ENCODE data around the gene TMEM229A. TPM values are rescaled to one million over a fixed set of nuclear protein-coding genes. Genes with fewer than 3 reads are reported as not detected.

Gene TMEM229A
- total and polyA plus RNA-seq, 2 donors (not counting 3 experiments of a cell fraction or from before 2014, with no cell fraction given), result not detected

DNA sequence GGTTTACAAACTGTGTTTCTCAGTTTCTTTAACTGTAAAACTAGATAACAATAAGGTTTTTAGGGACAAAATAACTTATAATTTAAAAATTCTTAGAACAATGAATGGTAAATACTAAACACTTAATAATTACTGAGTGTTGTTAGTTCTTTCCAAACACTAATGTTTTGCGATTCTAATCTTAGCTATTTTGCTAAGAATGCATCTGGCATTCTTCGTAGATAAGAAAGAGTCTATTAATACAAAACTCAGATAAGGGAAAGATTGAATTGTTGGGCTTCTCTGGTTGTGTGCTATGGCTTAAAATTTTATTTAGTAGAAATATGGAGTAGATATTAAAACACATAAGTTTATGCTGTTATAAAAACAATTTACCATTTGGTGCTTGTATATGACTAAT is 45.4 kb downstream of the TMEM229A start:
- dilution Hi-C loops (cut with MboI; ENCODE audit: extremely low pct_ligation_motif_present, low sequenced_read_pairs), result no loop called here
- Histone ChIP-seq H3K79me2 (ENCODE audit: control insufficient read depth, insufficient read depth, low read length) (no peaks in the 10 kb centered on the region), H3K4me3 (replicated peaks in 1 of 3; ENCODE audit: insufficient read depth in 1 of 3, low read depth in 1 of 3, low read length in 3 of 3) (no peak overlapping the region), H3K4me2 (ENCODE audit: insufficient read depth, low read length) (no peak overlapping the region), H2AFZ (ENCODE audit: low read depth, low read length) (no peak overlapping the region), H4K20me1 (replicated peaks; ENCODE audit: control insufficient read depth, extremely low read depth, insufficient read depth, low read length) (no peaks in the 10 kb centered on the region), H3K9ac (replicated peaks; ENCODE audit: extremely low read depth, insufficient read depth, low read length) (no peak overlapping the region), H3K9me1 (replicated peaks; ENCODE audit: control insufficient read depth, extremely low read depth, insufficient read depth, low read length) (no peaks in the 10 kb centered on the region), H3K4me1 (ENCODE audit: control insufficient read depth, extremely low read depth, insufficient read depth, low read length) (no peaks in the 10 kb centered on the region), H3K27ac (ENCODE audit: insufficient read depth, low read depth, low read length) (no peak overlapping the region), H3K36me3 (ENCODE audit: control insufficient read depth in 2 of 2, extremely low read depth in 1 of 2, insufficient read depth in 2 of 2, low read length in 2 of 2) (no peaks in the 10 kb centered on the region), H3K27me3 (ENCODE audit: control insufficient read depth in 2 of 2, insufficient read depth in 2 of 2, low read length in 2 of 2) (no peaks in the 10 kb centered on the region), H3K9me3 (replicated peaks; ENCODE audit: control insufficient read depth, insufficient read depth, low read length) (no peaks in the 10 kb centered on the region)
- DNase-seq (ENCODE audit: low read depth, low spot score) (no peak), FAIRE-seq (no peak)
- BruUV-seq (replicated peaks), result no TSS peak
- intact Hi-C loops (cut with micrococcal nuclease), result no loop called here
- no peak for TF ChIP-seq GATA2 (IDR thresholded peaks at IDR 0.05; ENCODE audit: insufficient read depth, insufficient read length, low read depth, low read length)
- TF ChIP-seq FOS (IDR thresholded peaks at IDR 0.05; ENCODE audit: borderline replicate concordance, insufficient read depth, low read length), result no peak
- no peak for TF ChIP-seq MYC (IDR thresholded peaks at IDR 0.05; ENCODE audit: low read depth, low read length)
- TF ChIP-seq CTCF (IDR thresholded peaks at IDR 0.05; ENCODE audit: extremely low read depth in 1 of 2, insufficient read depth in 1 of 2, low read depth in 1 of 2, low read length in 2 of 2), result no peak
- TF ChIP-seq MAX (IDR thresholded peaks at IDR 0.05; ENCODE audit: insufficient read depth, insufficient read length), result no peak
- TF ChIP-seq EZH2 (IDR thresholded peaks at IDR 0.05; ENCODE audit: borderline replicate concordance, low read depth, low read length, severe bottlenecking), result no peak
- TF ChIP-seq JUN (IDR thresholded peaks at IDR 0.05; ENCODE audit: borderline replicate concordance, insufficient read depth, insufficient read length, low read depth), result no peak
- TF ChIP-seq POLR2A (IDR thresholded peaks at IDR 0.05; ENCODE audit: low read depth, low read length), result no peak
- no peak for TF ChIP-seq POLR2AphosphoS5 (IDR thresholded peaks at IDR 0.05; ENCODE audit: insufficient read depth, low read depth, low read length)
- POLR2A ChIA-PET, result no interaction called here
- CTCF ChIA-PET, result no interaction called here

Other genes starting within 250 kb of the TMEM229A start
- gene HYAL4, start 187.9 kb downstream of the TMEM229A start, total RNA-seq, result not detected in 2 replicates
- not detected in 2 replicates for gene HYAL4, start 187.9 kb downstream of the TMEM229A start, polyA plus RNA-seq
- gene SPAM1, start 107.8 kb downstream of the TMEM229A start, total RNA-seq, result not detected in 2 replicates
- not detected in 2 replicates for gene SPAM1, start 107.8 kb downstream of the TMEM229A start, polyA plus RNA-seq